Posterior vena cava (tissue), 2 donors: ENCODE data around the gene CELF4. TPM values are rescaled to one million over a fixed set of nuclear protein-coding genes. Genes with fewer than 3 reads are reported as not detected.

Experiments used
- DNase-seq: peaks from one replicate; pipeline ENCODE4 v3.0.0-alpha.2; 2020; ENCODE audit warnings: low spot score
- intact Hi-C, 2 donors: fragments of 100-400 bp; cut with DNase I; formaldehyde crosslinking; loops; one replicate each; pipeline versions ENCODE4 v1.14.1 to v1.14.2; 2022 to 2023
- total RNA-seq, 2 donors: library from RNA; stranded (reverse); fragmentation: NEBNext Ultra II Directional; extraction: Animal tissue kit (Norgen Biotek cat#: 25700); gene quantifications; one replicate each; pipeline ENCODE4 v1.2.1, GENCODE V29; 2021
- donor health status: DM: yes; HTN: yes; CAD: no.
- donor health status: DM: yes; HTN: yes; CAD: no.

Gene CELF4
- total RNA-seq, 2 donors from 2014 or later, result not detected

GRCh38 chr18:37393945-37394609, 171.5 kb downstream of the CELF4 start:
- intact Hi-C loops, result loop anchor here in 1 of 2 donors (10.0 kb wide), 1 partner anchor 141 kb away; no protein-coding TSS in a partner anchor
- DNase-seq, result peak; percentile 86

- intact Hi-C loops, result loop anchor here in 1 of 2 donors (10.0 kb wide), 1 partner anchor 141 kb away; no protein-coding TSS in a partner anchor
Measured at GRCh38 chr18:37393221-37393827, 172.3 kb downstream of the CELF4 start.

DNA sequence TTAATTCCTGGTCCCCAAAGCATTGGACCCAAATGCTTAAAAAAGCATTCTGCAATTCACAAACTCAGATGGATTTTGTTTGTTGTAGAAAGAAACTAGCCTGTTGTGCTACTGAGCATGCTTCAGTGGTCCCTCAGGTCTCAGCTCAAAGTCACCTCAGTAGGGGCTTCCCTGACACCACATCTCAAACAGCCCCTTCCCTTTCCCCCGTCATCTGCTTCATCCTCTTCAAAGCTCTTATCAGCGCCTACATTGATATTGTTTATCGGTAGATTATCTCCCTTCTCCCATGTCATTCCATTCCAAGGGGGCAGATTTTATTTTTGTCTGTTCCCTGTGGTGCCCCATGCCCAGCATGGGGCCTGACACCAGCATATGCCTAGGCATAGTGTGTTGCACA, 172.9 kb downstream of the CELF4 start:
- intact Hi-C loops, result loop anchor here in 1 of 2 donors (10.0 kb wide), 1 partner anchor 142 kb away; no protein-coding TSS in a partner anchor
- no peak for DNase-seq

More at GRCh38 chr18:37393221-37393827, 172.3 kb downstream of the CELF4 start:
- DNase-seq, result no peak

GRCh38 chr18:37391698-37392548, 173.7 kb downstream of the CELF4 start:
- DNase-seq, result no peak
- intact Hi-C loops, result loop anchor here in 1 of 2 donors (10.0 kb wide), 1 partner anchor 143 kb away; no protein-coding TSS in a partner anchor

DNA sequence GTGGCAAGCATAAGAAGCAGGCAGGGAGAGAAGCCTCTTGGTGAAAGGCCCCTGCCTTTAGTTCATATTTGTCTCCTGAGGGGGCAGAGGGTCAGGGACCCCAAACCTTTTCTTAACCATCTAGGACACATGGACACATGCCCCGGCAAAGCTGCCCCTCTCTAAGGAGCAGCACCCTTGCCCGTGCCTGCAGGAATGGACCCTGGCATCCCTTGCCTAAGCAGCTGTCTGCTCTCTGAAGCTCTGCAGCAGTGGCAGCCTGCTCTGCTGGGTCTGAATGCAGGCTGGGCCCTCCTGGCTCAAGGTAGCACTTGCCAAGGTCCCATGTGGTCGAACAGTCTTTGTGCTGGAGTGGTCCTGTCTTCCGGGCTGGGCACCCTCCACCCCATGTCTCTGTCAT, 174.4 kb downstream of the CELF4 start:
- intact Hi-C loops, result loop anchor here in 1 of 2 donors (10.0 kb wide), 1 partner anchor 144 kb away; no protein-coding TSS in a partner anchor
- DNase-seq, result no peak

DNA sequence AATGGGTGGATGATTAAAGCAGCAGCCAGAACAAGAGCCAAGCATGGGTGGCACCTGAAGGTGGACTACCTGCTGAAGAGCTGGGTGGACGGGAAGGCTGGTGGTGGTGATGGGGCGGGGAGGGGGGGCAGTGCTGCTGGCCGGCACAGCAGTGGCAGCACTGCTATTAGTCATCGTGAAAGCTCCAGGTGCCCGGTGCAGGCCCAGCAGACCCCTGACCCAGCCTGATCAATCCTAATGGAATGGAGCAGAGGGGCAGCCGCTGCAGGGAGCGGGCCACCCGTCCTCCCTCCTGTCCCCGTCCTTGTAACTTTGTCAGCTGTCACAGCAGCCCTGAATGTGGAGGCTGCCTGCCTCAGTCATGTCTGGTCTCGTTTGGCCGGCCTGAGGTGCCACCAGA, 174.9 kb downstream of the CELF4 start:
- DNase-seq, result no peak
- intact Hi-C loops, result loop anchor here in 1 of 2 donors (10.0 kb wide), 1 partner anchor 144 kb away; no protein-coding TSS in a partner anchor

- no peak for DNase-seq
- intact Hi-C loops, result loop anchor here (5.0 to 10.0 kb wide), 2 partner anchors 145 to 147 kb away; no protein-coding TSS in a partner anchor
Measured at GRCh38 chr18:37389684-37390368, 175.8 kb downstream of the CELF4 start.

- intact Hi-C loops, result loop anchor here in 1 of 2 donors (5.0 kb wide), 1 partner anchor 148 kb away; no protein-coding TSS in a partner anchor
- DNase-seq, result no peak
Measured at GRCh38 chr18:37389041-37389440, 176.6 kb downstream of the CELF4 start.

- no peak for DNase-seq
- intact Hi-C loops, result loop anchor here in 1 of 2 donors (5.0 kb wide), 1 partner anchor 149 kb away; no protein-coding TSS in a partner anchor
Measured at GRCh38 chr18:37388413-37388812, 177.2 kb downstream of the CELF4 start.

- DNase-seq, result no peak
- intact Hi-C loops, result loop anchor here in 1 of 2 donors (5.0 kb wide), 1 partner anchor 151 kb away; no protein-coding TSS in a partner anchor
Measured at GRCh38 chr18:37385846-37386778, 179.5 kb downstream of the CELF4 start.

- intact Hi-C loops, result no loop called here
- DNase-seq, result no peak
Measured at GRCh38 chr18:37383846-37384595, 181.6 kb downstream of the CELF4 start.

- intact Hi-C loops, result no loop called here
Measured at GRCh38 chr18:37383036-37383785, 182.4 kb downstream of the CELF4 start.

GRCh38 chr18:37381554-37381953, 184.0 kb downstream of the CELF4 start:
- DNase-seq, result no peak
- intact Hi-C loops, result no loop called here

More at GRCh38 chr18:37383036-37383785, 182.4 kb downstream of the CELF4 start:
- no peak for DNase-seq

- intact Hi-C loops, result no loop called here
- DNase-seq, result no peak
Measured at GRCh38 chr18:37380546-37381110, 185.0 kb downstream of the CELF4 start.

GRCh38 chr18:37378336-37379010, 187.1 kb downstream of the CELF4 start:
- intact Hi-C loops, result no loop called here

More at GRCh38 chr18:37378336-37379010, 187.1 kb downstream of the CELF4 start:
- DNase-seq, result no peak
